GM19455 (cell line): ENCODE measurements around the gene CD300LF.

ENCODE experiments used
- ATAC-seq: cut with Tn5 transposase; IDR thresholded peaks from one replicate; pipeline ENCODE4 v1.9.1; 2021; ENCODE audit not compliant: unreplicated experiment

The CD300LF gene

GRCh38 chr17:74746376-74746775 is 33.7 kb upstream of the CD300LF start:
- no peak for ATAC-seq

- ATAC-seq, result no peak
These were observed 32.9 kb upstream of the CD300LF start for GRCh38 chr17:74745548-74746177.

GRCh38 chr17:74744714-74745547 is 32.2 kb upstream of the CD300LF start:
- ATAC-seq, result no peak

- ATAC-seq, result no peak
These were observed 31.6 kb upstream of the CD300LF start for GRCh38 chr17:74744349-74744713.

GRCh38 chr17:74743755-74744154 is 31.0 kb upstream of the CD300LF start:
- ATAC-seq, result no peak

- ATAC-seq, result no peak
These were observed 30.3 kb upstream of the CD300LF start for GRCh38 chr17:74742978-74743545.

GRCh38 chr17:74742153-74742515 is 29.4 kb upstream of the CD300LF start:
- ATAC-seq, result no peak

GRCh38 chr17:74740641-74741387 is 28.1 kb upstream of the CD300LF start:
- no peak for ATAC-seq

GRCh38 chr17:74740173-74740572 is 27.4 kb upstream of the CD300LF start:
- no peak for ATAC-seq

GRCh38 chr17:74739227-74739831 is 26.6 kb upstream of the CD300LF start:
- no peak for ATAC-seq

GRCh38 chr17:74738051-74738996 is 25.6 kb upstream of the CD300LF start:
- no peak for ATAC-seq

GRCh38 chr17:74737299-74738050 is 24.8 kb upstream of the CD300LF start:
- ATAC-seq, result no peak

- ATAC-seq, result no peak
These were observed 24.0 kb upstream of the CD300LF start, which contains the start of gene RAB37 for GRCh38 chr17:74736513-74737298. Gene RAB37 (plus strand): TSS chr17:74737256. CDS start chr17:74737273, 17 bp downstream.

- ATAC-seq, result no peak
These were observed 21.5 kb upstream of the CD300LF start for GRCh38 chr17:74734256-74734655.

GRCh38 chr17:74733365-74734122 is 20.8 kb upstream of the CD300LF start:
- ATAC-seq, result no peak

- ATAC-seq, result no peak
These were observed 19.5 kb upstream of the CD300LF start for GRCh38 chr17:74732042-74732867.

GRCh38 chr17:74731347-74731605 is 18.6 kb upstream of the CD300LF start:
- ATAC-seq, result no peak
